Measurements from ENCODE around the gene ATP5ME.
"Not testable (repeated sequence)": the region's sequence is repeated elsewhere in the genome, so short reads cannot be mapped to it uniquely, and the experiment has no call there.

Gene ATP5ME

GRCh38 chr4:683247-683897, 9.3 kb upstream of the ATP5ME start:
- no peak for DNase-seq

DNA sequence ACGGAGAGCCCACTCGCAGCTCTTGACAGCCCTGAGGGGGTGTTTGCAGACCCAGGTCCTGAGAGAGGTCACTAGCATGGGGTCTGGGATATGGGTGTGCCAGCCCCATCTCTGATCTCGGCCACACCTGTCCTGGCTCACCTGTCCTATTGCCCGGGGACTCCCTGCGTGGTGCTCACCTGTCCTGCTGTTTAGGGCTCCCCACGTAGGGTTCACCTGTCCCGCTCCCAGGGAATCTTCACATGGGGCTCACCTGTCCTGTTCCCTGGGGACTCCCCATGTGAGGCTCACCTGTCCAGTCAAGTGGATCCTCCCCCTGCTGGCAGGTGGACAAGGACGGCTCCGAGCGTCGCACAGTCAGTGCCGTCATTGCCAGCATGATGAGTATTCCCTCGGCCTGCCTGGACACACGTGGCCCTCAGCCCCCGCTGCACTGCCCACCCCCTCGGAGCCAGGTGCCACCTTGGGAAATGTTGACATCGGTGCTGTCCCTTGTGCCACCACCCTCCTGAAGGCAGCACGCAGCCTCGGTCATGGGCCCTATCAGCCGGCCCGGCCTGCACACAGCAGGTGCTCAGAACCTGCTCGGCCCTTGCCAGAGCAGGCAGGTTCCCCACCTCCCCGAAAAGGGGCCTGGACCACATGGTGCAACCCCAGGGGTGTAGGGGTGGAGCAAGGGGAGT, 8.6 kb upstream of the ATP5ME start:
- no peak for DNase-seq

DNA sequence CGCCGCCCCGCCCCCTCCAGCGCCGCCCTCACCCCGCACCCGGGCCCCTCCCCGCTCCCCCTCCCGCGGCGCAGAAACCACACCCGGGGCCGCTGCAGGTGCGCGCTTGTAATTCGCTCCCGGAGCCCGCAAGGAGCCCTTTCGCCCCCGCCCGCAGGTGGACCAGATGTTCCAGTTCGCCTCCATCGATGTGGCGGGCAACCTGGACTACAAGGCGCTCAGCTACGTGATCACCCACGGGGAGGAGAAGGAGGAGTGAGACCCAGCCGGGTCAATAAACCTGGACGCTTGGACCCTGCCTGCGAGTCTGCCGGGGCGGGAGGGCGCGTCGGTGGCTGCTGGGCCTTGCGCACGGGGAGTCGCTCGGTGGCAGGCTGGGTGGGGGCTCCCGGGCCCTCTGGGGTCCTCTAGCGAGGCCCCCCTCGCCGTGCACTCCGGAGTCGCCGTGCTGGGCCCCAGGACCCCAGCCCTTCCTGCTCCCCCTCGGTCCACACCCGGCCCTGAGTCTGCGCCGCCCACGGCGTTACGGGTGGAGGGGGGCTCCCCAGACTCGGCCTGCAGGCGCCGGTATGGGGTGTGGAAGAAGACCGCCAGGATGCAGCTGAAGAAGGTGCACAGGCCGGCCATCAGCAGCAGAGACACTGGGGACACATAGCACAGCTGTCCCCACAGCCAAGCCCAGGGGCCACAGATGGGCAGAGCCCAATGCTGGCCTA, 7.8 kb upstream of the ATP5ME start:
- no peak for DNase-seq

- DNase-seq, result no peak
Observed at GRCh38 chr4:680928-681645, 7.0 kb upstream of the ATP5ME start.

DNA sequence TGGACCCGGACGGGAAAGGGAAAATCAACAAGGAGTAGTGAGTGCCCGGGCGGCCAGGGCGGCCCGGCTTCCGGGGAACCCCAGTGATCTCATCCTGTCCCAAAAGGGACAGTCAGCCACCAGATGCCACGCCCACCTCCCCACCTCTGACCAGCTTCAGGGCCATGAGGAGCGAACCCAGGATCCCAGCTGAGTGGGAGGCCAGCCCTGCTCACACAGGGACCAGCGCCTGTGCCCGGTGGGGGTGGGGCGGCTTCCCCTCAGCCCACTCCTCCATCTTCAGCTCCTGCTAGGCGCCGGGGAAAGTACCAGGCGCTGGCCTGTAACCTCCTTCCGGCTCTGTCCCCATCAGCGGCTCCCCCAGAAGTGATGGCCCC, 6.5 kb upstream of the ATP5ME start:
- DNase-seq, result no peak

- DNase-seq, result no peak
Observed at GRCh38 chr4:680091-680490, 6.0 kb upstream of the ATP5ME start.

GRCh38 chr4:679629-680028, 5.6 kb upstream of the ATP5ME start:
- no peak for DNase-seq

DNA sequence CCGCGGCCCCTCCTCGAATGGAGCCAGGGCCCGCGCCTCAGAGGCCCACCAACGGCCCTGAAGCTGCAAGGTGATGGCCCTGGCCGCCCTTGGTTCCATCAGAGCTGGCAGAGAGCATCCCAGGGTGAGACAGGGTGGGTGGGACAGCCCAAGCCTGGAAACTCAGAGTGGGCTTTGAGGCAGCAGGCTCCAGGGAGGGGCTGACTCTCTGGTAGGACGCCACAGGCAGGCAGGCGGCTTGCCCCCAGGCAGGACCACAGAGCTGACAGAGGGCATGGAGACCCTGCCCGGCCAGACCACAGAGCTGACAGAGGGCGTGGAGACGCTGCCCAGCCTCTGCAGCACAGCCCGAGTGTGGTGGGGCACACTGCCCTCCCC, 5.0 kb upstream of the ATP5ME start:
- no peak for DNase-seq

- DNase-seq, result no peak
Observed at GRCh38 chr4:678331-679103, 4.4 kb upstream of the ATP5ME start.

DNA sequence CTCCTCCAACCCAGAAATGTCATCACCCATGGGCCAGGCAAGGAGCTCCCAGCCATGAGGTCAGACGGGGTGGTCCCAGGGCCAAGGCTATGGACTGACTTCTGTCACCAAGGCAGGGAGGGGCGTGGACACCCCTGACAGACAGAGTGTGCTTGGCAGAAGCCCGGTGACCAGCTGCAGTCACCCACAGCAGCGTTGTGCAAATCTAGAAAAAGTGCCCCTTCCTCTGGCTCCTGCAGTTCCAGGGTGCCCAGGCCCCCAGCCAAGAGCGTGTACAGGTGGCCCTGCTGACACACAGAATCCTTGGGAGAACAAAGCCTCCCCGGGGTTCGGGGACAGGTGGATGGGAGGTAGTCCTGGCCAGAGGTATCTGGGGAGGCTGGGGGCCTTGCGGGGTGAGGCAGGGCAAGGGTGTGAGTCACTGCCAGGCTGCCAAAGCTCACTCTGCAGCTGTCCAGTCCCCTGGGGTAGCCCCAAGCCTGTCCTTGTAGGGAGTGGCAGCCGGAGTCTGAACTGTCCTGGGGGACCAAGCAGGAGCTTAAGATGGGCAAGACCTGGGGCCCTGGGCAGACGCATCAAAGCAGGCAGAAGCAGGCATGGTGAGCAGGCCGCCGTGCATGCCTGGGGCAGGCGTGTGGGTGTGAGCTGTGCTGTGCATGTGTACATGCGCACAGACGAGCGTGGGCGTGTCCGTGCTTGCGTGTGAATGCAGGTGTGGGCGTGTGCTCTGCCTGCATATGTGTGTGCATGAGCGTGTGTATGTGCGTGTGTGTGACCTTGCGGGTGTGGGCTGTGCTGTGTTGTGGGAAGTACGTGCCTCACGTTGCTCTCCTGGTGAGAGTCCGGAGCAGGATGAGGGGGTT, 3.6 kb upstream of the ATP5ME start:
- no peak for DNase-seq

DNA sequence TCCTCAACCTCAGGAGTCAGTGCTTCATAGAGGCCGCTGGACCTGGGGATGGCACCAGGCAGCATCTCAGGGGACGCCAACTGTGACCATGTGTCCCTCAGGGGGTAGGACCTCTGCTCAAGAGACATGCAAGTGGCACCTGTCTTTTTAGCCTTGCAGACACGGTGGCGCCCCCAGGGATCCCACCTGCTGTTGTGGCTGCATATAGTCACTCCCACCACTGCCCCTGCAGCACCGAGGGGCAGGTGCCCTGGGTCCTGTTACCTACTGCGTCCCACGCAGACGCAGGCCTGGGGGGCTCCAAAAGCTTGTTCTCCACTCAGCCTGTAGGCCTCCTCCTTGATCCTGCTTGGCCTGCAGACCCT, 2.8 kb upstream of the ATP5ME start:
- no peak for DNase-seq

DNA sequence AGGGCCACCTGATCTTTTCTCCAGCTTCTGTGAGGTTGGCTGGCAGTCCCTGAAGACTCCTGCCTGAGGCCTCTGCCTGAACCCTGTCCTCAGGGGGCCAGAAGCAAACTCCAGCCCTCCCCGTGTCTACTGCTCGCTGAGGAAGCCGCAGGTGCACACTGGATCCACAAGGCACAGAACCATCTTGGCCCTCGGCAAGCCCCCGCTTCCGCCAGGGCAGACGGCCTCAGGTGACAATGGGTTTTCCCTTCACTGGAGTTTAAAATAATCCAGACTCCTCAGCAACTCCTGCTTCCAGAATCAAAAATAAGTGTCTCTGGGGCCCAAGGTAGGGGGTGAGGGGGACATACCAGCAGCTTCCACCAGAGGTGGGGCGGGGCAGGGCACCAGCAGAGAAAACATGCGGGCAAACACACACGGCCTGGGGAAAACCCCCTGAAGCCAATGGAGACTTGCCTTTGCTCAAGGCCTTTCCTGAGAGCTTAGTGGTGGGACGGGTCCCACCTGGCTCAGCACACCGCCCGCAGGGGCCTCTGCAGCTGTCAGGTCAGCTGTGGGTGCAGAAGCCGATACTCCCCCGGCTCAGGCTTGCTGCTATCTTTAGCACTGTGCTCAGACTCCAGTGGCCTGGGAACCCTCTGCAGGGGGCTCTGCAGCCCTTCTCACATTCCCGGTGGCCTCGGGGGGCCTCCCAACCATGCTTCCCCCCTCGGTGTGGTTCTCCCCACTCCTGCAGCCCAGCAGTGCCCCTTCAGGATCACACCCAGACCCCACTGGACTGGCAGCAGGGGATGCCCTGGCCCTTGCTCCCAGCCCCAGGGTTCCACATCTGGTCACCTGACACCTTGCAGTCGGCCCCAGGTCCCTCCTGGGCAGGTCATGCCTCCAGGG, 2.1 kb upstream of the ATP5ME start:
- no peak for DNase-seq

GRCh38 chr4:675036-675882, 1.2 kb upstream of the ATP5ME start:
- no peak for DNase-seq

DNA sequence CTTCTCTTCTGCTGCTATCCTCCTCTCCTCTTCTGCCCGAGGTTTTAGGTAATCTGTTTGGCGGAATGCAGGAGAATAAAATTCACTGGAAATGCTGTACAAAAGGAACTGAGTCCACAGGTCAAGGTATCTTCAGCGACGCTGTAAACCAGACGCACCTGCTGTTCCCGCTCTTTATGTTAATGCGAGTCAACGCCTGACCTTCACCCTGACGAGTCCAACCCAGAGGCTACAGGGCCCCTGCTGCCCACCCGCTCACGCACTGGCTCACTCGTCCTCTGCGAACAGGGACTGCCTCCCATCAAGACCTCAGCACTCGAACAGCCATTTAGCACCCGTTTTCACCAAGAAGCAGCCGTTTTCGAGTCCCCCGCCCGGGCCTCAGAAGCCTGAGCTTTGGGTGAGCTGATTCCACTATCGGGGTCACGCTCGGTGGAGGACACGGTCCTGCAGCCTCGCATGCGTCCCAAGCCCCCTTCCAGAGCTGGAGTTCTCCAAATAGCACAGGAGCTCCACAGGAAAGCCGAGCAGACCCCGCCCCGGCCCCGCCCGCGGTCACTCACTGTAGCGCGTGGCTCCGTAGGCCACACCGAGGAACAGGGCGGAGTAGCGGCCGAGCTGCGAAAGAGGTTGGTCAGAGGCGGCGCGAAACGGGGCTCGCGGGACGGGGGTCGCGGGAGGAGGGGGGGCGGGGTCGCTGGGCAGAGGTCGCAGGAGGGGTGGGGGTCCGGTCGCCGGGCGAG, 556 bp downstream of the ATP5ME start:
- no peak for DNase-seq

GRCh38 chr4:671769-672168, 2.3 kb downstream of the ATP5ME start:
- DNase-seq, result no peak

DNA sequence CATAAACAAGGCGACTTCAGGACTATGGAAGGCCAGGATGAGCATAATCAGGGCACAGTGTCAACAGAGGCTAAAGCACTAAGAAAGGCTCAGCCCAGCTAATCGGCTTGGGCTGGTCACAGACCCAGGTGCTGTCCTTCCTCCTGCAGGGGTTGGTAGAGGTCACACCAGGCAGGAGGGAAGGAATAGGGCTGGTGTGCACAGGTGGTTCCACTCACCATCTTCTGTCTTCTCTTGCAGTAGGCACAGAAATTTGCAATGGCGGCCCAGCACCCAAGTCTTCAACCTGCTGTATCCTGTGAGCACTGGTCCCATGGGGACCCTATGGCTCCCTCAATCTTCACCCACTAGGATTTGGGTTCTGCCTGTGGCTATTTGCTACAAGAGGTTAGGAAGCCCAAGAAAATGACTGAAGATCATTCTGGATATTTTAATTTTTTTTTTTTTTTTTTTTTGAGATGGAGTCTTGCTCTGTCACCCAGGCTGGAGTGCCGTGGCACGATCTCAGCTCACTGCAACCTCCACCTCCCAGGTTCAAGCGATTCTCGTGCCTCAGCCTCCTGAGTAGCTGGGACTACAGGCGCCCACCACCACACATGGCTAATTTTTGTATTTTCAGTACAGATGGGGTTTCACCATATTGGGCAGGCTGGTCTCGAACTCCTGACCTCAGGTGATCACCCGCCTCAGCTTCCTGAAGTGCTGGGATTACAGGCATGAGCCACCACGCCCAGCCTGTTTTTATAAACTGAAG, 4.1 kb downstream of the ATP5ME start:
- not testable (repeated sequence) for DNase-seq

GRCh38 chr4:668219-668618, 5.9 kb downstream of the ATP5ME start:
- not testable (repeated sequence) for DNase-seq

DNA sequence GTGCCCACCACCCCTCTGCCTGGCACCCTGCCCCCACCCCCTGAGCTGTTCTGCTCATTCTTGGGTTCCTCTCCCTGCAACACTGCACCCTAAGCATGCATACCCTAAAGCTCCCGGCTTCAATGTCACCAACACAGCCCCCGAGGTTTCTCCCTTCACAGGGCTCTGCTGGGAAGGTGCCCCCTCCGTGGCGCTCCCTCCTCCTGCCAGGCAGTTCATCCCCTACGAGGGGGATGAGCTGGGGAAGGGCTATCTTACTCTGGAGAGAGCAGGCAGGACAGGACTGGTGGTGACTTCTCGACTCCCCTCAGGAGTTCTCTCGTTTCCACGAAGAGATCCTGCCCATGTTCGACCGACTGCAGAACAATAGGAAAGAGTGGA, 6.5 kb downstream of the ATP5ME start:
- no peak for DNase-seq
